Measurements from ENCODE around the gene OPCML. TPM values are rescaled to one million over a fixed set of nuclear protein-coding genes. Genes with fewer than 3 reads are reported as not detected.

OPCML gene
- total RNA-seq, 1 experiment from 2014 or later = 0.94 TPM

DNA sequence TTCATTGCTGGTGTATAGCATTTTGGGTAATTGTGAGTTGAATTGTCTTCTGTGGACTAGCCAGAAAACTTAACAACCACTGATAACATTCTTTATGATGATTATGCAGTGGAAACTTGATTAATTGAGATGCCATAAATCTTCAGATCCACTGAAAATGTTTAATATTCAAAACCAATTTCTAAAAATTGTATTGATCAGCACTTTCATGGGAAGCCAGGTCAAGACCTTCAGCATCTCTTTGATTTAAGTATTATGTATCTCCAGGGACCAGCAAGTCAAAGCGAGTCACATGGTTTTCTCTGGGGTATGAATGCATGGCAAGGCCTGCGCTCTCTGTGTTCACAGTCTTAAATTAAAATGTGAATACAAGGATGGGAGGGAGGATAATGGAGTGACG, 596.9 kb downstream of the OPCML start:
- Histone ChIP-seq H3K79me1 (ENCODE audit: insufficient read depth, low read depth, low read length, poor library complexity, severe bottlenecking) (no peaks in the 10 kb centered on the region), H2BK120ac (ENCODE audit: low read depth, low read length, poor library complexity, severe bottlenecking) (no peak overlapping the region), H4K8ac (replicated peaks; ENCODE audit: insufficient read length, low read depth, low read length) (no peak overlapping the region), H4K91ac (ENCODE audit: insufficient read length, low read depth, low read length) (no peak overlapping the region), H3K27me3 (ENCODE audit: insufficient read depth, low read length) (no peaks in the 10 kb centered on the region), H4K5ac (ENCODE audit: insufficient read length, low read depth, low read length) (no peak overlapping the region), H3K4ac (ENCODE audit: low read depth, low read length) (no peak overlapping the region), H3K4me1 (ENCODE audit: insufficient read depth, low read length) (no peaks in the 10 kb centered on the region; the same call in 1 of the 2 replicates), H3K4me2 (ENCODE audit: insufficient read depth, insufficient read length, low read length) (no peak overlapping the region), H4K20me1 (ENCODE audit: control insufficient read depth, insufficient read depth, insufficient read length) (no peaks in the 10 kb centered on the region), H3K18ac (ENCODE audit: insufficient read length, low read depth, low read length) (no peak overlapping the region), H3T11ph (ENCODE audit: low read length) (no peak overlapping the region), H2BK12ac (ENCODE audit: insufficient read length, low read depth, low read length) (no peak overlapping the region), H2BK15ac (ENCODE audit: low read depth, low read length) (no peak overlapping the region), H2BK5ac (ENCODE audit: insufficient read length, low read length) (no peak overlapping the region), H3K9ac (ENCODE audit: extremely low read depth, insufficient read length, low read length) (no peak overlapping the region), H3K9me3 (ENCODE audit: control insufficient read depth, low read depth, low read length) (no peaks in the 10 kb centered on the region), H2AK5ac (ENCODE audit: insufficient read length, low read length) (no peak overlapping the region), H2AFZ (ENCODE audit: low read length) (no peak overlapping the region), H3K27ac (ENCODE audit: insufficient read length, low read depth, low read length) (no peak overlapping the region), H3K79me2 (ENCODE audit: insufficient read depth, low read length) (no peaks in the 10 kb centered on the region), H3K56ac (ENCODE audit: insufficient read length, low read depth, low read length) (no peak overlapping the region), H3K14ac (ENCODE audit: insufficient read depth, low read length) (no peak overlapping the region), H2BK20ac (ENCODE audit: low read depth, low read length, poor library complexity, severe bottlenecking) (no peak overlapping the region), H3K23ac (ENCODE audit: insufficient read length, low read depth, low read length) (no peak overlapping the region), H3K23me2 (ENCODE audit: insufficient read length, low read depth, low read length, poor library complexity, severe bottlenecking) (no peaks in the 10 kb centered on the region)
- Mint-ChIP-seq H3K4me3 (no peak overlapping the region), H3K27me3 (ENCODE audit: low read depth) (no peaks in the 10 kb centered on the region), H3K9me3 (no peaks in the 10 kb centered on the region), H3K36me3 (ENCODE audit: insufficient read depth in 1 of 3, low read depth in 3 of 3) (no peaks in the 10 kb centered on the region), H3K27ac (no peak overlapping the region), H3K4me1 (peaks cover 23 to 25% of the 10 kb centered on the region in 2 experiments)
- no peak for DNase-seq
- TF ChIP-seq, protein P1, sequence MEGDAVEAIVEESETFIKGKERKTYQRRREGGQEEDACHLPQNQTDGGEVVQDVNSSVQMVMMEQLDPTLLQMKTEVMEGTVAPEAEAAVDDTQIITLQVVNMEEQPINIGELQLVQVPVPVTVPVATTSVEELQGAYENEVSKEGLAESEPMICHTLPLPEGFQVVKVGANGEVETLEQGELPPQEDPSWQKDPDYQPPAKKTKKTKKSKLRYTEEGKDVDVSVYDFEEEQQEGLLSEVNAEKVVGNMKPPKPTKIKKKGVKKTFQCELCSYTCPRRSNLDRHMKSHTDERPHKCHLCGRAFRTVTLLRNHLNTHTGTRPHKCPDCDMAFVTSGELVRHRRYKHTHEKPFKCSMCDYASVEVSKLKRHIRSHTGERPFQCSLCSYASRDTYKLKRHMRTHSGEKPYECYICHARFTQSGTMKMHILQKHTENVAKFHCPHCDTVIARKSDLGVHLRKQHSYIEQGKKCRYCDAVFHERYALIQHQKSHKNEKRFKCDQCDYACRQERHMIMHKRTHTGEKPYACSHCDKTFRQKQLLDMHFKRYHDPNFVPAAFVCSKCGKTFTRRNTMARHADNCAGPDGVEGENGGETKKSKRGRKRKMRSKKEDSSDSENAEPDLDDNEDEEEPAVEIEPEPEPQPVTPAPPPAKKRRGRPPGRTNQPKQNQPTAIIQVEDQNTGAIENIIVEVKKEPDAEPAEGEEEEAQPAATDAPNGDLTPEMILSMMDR (conservative IDR thresholded peaks at IDR 0.05) = no peak
- WGBS (ENCODE audit: extremely low coverage, insufficient read length, low lambda C conversion rate) = no CpG with 5 or more reads among the region's 3 CpGs

Measured in H9 (cell line).